Umbilical cord (tissue), 2 donors: ENCODE measurements around the gene DNAJB12. TPM values are rescaled to one million over a fixed set of nuclear protein-coding genes. Genes with fewer than 3 reads are reported as not detected.
"Not testable (repeated sequence)": the region's sequence is repeated elsewhere in the genome, so short reads cannot be mapped to it uniquely, and the experiment has no call there.

Source experiments
- DNase-seq: peaks from one replicate; pipeline ENCODE4 v3.0.0-alpha.2; 2015; ENCODE audit warnings: low spot score
- total RNA-seq: library from RNA; depleted of rRNA; stranded (reverse); fragments of >200 nt; gene quantifications from one replicate; pipeline ENCODE4 v1.2.3, GENCODE V29; 2014; ENCODE audit warnings: low replicate concordance; ENCODE audit not compliant: insufficient read depth

Gene DNAJB12
- total RNA-seq, 1 donor from 2014 or later: 23.1 TPM

DNA sequence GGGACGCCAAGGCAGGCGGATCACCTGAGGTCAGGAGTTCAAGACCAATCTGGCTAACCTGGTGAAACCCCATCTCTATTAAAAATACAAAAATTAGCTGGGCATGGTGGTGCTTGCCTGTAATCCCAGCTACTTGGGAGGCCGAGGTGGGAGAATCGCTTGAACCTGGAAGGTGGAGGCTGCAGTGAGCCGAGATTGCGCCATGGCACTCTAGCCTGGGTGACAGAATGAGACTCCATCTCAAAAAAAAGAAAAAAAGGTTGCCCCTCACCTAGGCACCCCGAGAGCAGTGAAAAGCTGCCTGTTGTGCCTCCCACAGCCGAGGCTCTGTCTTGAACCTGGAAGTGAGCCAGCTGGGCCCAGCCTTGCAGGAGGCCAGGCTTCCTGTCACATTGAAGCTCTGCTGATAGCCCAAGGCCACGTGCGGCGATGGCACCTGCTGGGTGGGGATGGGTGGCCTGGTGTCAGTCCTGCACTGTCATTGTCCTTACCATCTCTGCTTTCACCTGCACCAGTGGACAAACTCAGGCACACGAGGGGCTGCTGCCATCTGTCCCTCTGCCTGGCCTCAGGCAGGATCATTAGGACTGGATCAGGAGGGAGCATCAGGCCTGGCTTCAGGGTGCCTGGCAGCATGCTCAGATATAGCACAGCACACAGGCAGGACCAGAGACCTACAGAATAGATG lies 37.8 kb downstream of the DNAJB12 start:
- no peak for DNase-seq

DNA sequence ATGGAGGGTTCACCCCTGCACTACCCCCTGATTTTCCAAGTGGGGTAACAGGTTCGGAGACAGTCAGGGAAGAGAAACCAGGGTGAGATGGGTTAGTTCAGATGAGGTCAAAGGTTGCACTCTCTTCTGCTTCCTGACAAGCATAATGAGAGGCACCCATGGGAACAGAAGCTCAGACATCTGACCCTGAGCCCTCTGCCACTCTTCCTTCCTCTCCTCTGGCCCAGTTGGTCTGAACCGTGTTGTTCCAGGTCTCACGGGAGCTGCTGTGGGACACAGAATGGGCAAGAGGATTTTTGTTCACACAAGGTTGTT lies 38.4 kb downstream of the DNAJB12 start:
- DNase-seq: no peak

DNA sequence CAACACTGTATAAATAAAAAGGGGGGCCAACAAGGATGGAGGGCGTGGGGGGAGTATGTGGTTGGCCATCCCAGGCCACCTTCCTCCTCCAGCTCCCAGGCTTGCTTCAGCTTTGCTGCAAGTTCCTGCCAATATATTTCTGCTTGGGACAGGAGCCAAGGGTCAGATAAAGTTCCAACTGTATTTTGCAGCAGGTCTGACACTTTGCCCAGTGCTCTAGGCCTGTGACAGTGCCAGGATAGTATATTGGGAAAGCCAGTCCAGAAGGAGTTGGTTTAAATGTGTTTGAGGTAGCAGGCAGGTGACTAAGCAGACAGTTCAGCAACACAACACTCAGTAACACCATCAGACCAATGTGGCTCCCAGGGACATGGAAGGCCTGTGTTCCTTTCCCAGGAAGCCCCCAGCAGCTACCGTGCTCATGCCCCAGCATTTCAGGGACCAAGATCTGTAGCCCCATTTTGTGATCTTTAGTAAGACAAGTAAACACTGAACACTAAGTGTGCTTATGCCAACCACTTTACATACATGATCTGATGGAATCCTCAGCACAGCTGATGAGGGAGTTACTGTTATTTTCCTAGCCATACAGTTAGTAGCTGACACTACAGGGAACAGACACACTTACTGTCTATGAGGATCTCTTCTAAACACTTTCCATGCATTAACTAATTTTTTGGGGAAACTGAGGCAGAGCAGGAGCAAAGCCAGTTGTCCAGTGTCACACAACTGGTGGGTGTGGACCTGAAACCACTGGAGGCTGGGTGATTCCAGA lies 38.9 kb downstream of the DNAJB12 start:
- peak; percentile 75 for DNase-seq

DNA sequence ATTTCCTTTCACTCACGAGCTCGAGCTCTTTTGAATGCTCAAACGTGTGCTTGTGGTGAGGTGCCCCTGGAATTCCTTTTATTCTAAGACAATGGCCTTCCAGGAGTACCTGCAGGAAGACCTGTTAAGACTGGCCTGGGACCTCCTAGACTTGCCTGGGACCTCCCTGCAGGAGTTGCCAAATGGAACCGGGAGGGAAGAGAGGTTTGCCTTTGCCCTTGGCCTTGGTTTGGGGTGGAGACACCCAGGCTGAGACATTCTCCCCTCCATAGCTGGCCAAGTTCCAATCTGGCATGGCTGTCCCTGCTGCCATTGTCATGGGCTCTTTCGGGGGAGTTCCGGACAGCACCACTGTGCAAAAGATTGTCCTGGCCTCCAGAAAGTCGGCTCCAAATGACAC lies 39.7 kb downstream of the DNAJB12 start:
- no peak for DNase-seq

DNA sequence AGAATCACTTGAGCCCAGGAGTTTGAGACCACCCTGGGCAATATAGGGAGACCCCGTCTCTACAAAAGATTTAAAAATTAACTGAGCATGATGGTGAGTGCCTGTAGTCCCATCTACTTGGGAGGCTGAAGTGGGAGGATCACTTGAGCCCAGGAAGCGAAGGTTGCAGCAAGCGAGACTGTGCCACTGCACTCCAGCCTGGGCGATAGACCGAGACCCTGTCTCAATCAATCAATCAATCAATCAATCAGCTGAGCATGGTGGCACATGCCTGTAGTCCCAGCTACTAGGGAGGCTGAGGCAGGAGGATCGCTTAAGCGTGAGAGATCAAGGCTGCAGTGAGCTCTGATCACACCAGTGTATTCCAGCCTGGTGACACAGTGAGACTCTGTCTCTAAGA lies 40.5 kb downstream of the DNAJB12 start:
- no peak for DNase-seq

DNA sequence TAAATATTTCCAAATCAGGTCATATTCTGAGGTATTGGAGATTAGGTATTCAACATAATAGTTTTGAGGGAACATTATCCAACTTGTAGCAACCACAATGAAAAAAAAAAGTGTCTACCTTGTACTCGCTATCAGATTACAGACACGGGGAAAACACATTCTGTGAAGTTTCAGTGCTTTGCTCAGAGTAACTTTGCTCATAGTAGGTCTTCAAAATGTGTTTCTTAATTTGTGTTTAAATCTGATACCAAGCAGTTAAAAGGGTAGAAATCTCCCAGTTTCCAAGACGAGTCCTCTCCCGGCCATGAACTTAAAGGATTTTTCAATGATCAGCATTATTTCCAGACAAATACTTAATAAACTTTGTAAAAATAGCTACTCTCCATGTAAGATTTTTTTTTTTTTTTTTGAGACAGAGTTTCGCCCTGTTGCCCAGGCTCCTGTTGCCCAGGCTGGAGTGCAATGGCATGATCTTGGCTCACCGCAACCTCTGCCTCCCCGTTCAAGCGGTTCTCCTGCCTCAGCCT lies 41.8 kb downstream of the DNAJB12 start:
- DNase-seq: no peak

DNA sequence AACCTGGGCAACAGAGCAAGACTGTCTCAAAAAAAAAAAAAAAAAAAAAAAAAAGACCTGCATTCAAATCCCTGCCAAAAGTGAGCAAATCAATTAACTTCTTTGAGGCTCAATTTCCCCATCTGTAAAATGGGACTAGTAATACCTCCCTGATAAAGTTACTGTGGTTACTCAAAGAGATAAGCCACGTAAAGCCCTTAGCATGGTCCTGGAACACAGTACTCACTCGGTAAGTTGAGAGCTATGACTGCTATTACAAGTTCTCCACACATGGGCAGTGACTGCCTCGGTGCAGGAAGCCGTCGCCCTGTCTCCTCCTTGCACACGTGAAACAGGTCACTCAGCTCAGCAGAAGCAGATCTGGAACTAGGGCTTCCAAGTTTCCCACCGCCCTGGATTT lies 43.1 kb downstream of the DNAJB12 start:
- no peak for DNase-seq

DNA sequence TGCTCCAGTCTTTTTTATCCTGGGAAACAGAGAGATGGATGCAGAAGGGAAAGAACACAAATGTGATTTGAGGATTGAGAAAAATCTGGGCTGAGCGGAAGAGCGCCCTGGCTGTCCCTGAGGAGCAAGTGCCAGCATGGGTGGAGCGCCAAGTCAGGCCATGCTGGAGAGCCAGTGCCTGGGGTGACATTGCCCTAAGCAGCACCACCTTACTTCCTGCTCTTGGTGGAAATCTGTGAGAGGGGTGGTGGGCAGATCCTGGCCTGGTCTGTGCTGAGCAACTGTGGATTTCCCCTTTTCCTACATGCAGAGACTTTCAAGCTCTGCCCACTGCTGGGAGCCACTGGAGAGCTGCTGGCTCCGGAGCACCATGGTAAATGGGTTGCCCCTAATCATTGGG lies 44.1 kb downstream of the DNAJB12 start:
- no peak for DNase-seq

DNA sequence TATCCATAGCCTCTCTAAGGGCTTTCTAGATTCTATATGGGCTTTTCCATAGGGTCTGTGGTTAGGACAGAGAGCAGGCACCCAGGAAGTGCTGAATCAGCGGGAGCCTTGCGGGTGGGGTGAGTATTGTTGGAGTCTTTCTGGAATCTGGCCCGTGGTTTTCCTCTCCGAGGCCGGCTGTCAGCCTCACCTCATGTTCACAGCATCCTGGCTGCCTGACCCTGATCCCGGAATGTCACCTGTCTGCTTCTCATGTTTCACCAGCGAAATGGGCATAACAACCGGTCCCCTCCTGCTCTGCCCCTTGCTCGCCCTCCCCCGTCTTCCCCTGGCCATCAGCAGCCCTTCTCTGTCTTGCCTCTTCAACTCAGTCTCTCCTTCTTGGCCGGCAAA lies 44.5 kb downstream of the DNAJB12 start:
- no peak for DNase-seq

DNA sequence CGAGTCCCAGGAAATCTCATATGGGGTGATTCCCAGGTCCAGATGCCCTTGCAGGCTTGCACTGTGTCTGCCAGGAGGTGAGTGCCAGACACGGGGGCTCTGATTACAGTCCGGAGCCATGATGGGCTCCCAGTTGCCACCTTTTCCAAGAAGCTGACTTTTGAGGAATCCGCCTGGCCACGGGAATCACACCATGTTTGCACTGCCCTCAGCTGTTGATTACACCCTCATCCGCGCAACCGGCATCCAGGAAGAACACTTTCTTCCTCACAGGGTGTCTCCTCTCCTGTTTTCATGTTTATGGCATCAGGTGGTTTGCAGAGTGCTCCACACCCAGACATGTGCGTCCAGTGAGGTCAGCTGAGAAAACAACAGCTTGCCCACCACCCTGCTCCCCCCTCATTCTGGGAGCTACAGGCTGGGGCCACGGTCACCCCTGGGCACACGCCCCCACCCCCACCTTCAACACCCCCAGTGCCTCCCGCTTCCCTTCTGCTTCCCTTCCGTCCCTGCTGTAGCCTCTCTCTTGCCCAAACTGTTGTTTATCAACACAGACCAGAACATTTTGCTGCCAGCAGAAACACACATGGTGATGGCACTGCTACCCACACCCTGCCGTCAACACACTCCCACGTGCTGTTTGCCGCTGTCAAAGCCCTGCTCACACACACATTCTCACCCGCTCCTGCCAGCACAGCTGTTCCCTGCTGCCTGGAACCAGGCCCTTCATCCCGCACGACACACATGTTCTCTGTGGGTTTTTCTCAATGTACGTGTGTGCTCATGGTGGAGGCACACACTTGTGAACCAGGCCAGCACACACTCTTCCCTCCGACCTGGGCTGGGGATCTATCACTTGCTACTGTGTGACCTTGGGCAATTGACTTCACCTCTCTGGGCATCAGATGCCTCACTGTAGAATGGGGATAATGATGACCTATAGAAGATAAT lies 45.2 kb downstream of the DNAJB12 start:
- DNase-seq: no peak

DNA sequence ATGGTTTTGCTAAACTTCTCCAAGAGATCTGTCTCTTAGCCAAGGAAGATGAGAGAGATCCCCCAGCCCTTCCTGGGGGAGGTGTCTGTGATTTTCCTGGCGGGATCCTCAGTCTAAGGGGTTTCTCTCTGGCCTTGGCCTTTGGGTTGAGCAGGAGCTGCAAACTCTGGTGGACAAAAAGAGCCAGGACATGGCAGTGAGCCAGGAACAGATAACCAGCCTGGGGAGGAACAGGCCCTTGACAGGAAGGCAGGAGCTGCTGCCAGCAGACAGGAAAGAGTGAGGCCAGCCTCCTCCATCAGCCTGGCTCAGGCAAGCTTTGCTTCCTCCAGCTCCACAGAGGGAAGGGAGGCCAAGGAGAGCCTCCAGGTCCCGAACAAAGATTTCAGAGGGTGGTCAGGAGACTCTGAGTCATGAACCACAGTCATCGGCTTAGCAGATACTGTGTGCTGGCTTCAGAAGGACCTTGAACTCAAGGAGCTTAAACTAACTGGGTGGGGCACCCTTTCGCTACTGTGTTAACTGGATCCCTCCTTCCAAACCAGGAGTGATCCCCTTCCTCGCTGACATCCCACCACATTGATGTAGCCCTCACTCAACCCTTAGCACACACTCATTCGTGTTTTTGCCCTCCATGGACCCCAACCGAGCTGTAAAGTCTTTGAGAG lies 46.3 kb downstream of the DNAJB12 start:
- peak; percentile 86 for DNase-seq

DNA sequence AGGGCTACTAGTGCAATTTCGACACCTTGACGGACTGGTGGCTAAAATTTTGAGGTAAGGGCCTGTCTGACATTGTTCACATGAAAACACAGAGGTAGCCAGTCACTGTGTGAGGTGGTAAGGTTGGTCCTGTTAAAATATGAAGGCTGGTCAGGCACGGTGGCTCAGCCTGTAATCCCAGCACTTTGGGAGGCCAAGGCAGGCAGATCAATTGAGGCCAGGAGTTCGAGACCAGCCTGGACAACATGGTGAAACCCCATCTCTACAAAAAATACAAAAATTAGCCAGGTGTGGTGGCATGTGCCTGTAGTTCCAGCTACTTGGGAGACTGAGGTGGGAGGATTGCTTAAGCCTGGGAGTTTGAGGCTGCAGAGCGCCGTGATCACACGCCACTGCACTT lies 47.0 kb downstream of the DNAJB12 start:
- not testable (repeated sequence) for DNase-seq

DNA sequence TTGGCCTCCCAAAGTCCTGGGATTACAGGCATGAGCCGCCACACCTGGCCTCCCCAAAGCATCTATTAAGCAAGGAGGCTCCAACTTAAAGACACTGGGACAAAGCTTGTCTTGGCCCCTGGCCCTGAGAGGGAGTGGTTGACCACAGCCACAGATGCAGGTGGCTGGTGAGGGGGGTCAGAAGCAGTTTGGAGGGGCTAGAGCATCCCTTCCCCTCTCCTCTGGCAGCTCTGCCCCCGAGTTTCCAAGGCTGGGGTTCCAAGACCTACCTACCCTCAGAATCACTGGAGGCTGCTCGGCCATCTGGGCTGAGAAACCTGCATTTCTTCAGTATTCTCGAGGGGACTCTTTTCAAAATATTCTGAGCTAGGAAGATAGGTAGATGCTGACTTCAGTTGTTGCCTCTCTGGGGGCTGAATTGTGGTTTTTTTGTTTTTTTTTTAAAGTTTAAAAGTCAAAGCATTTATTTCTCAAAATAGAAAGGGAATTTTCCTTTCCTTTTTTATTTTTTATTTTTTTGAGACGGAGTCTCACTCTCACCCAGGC lies 48.4 kb downstream of the DNAJB12 start:
- no peak for DNase-seq

DNA sequence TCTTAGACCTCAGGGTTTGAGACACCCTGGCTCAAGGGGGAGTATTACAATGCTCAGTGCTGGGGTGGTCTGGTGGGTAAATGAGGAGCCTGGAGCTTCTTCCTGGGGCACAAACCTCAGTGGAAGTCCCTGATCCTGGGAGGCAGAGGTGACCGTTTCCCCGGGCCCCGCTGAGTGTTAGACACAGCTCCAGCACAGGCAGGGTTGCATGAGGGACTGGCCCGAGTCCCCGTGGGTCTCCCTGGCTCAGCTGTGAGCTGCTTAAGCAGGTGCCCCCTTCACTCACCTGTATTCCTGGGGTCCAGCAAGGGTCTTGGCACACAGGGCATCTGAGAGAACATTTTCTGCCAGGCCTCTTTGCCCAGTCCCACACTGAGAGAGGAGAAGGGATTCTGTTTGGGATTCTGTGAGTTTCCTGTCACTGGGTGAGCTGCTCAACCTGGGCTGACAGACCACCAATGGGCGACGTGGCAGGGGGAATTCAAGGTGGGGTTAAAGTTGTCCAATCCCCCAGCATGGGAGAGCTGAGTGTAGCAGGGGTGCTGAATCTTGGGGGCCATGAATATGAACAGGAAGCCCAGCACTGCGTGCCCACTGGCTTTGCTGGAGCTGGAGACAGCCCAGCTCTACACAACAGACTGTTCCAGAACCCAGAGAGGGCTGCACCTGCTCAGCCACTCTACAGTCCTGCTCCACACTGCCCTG lies 51.1 kb downstream of the DNAJB12 start:
- no peak for DNase-seq

DNA sequence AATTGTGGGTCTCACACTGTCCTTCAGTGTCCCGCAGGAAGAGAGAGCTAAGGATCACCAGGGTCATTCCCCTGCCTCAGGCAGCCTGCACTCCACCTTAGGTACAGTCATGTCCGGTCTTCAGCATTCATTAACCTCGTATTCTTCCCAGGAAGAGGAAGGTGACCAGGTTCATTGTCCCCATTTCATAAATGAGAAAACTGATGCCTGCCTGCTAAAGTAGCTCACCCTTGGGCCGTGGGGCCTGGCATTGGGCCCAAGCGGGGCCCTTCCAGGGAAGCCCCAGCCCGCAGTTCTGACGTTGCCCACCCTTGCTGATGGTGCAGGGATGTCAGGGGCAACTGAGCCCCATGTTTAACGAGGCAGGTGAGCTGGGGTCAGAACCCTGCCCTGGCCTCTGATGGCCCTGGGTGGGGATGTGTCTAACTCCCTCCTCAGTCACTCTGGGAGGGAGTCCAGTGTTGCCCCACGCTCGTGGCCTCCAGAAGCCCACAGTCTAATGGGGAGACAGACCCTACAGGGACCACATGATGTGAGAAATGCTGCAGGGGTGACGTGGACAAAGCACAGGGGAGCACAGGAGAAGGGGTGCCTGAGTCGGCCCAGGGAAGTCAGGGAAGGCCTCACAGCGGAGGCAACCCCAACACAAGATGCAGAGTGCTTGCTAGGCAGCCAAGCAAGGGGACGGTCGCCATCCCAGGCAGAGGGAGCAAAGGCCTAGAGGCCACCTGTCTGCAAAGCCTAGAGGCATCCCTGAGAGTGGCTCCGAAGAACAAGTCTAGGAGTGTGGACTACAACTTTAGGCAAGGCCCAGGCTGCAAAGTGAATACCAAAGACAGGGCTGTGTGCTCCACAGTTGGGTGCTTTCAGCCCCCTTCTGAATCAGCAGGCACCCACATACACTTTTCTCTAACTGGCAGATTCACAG lies 55.9 kb downstream of the DNAJB12 start:
- no peak for DNase-seq

DNA sequence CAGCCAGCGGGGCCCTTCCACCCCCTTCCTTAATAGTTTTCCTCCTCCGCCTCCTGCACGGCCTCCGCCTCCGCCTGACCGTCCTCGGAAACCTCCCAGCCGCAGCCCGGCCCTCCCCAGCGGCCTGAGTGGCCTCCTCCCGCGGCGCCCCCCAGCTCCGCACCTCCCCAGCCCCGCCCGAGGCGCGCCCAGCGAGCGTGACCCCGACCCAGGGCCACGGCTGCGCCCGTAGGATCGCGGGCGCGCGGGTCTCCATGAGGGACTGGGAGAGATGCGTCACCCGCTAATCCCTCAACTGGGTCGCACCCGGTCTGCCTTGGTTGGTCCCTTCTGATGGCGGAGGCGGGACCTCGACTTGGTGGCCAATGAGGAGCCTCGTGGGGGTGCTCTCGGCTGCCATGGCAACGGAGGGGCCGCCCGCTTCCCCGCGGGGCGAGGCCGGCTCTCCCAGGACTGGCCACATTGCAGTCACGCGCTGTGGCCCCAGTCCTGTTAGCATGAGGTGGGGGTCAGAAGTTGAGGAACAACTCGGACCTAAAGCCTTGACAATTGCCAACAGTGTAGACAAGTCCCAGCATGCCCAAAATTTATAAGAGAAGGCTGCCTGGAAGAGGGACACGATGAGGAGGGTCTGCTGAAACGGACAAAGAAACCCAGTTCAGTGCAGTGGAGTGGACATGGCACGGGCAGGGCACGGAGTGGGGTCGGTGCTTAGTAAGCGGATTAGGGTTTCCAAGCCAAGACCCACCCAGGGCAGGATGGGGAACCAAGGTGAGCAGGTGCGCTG lies 56.7 kb downstream of the DNAJB12 start:
- DNase-seq: peak; percentile 99

DNA sequence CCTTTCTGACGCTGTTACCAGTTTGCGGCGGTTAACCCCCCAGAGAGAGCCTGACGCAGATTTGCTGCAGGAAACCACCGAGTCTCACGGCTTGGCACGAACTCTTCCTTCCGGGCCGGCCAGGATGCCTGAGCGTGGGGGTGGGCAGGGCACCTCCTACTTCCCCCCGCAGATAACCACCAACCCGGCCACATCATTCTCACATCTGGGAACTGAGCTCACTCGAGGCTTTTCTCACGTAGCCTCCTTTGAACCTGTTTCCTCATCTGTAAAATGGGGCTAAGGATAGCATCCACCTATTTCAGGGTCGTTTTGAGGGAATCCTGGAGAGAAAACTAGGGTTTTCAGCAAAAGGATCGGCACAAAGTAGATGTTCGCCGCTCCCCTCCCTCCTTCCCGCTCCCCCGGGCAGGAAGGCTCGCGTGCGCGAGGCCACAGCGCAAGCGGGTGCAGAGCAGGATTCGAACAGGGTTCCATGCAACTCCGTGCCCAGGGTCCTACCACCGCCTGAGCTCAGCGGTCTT lies 57.4 kb downstream of the DNAJB12 start:
- peak; percentile 81 for DNase-seq

DNA sequence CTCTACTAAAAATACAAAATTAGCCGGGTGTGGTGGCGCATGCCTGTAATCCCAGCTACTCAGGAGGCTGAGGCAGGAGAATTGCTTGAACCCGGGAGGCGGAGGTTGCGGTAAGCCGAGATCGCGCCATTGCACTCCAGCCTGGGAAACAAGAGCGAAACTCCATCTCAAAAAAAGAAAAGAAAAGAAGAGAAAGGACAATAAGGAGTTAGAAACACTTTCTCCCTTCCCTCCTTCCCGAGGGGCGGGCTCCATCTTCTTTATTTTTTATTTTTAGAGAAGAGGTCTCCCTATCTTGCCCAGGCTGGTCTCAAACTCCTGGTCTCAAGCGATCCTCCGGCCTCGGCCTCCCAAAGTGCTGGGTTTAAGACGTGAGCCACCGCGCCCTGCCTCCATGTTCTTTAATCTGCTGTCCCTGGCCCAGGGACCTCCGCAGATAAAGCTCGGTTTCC lies 57.9 kb downstream of the DNAJB12 start:
- not testable (repeated sequence) for DNase-seq
